Ovary (tissue), 9 donors: ENCODE measurements around the gene DRAXIN. TPM values are rescaled to one million over a fixed set of nuclear protein-coding genes. Genes with fewer than 3 reads are reported as not detected.

Experiments used
- DNase-seq, 5 donors: peaks; one replicate each; pipeline ENCODE4 v3.0.0-alpha.2; 2019 to 2020
- H3K27ac ChIP-seq, 2 donors: fragments of 200-600 bp; one replicate each; pipeline versions ENCODE4 v1.5.1 to v1.8.0; 2019 to 2022
- H3K27me3 ChIP-seq: fragments of 200-600 bp; one replicate; pipeline ENCODE4 v1.8.0; 2022
- H3K36me3 ChIP-seq: fragments of 200-600 bp; sonication (generic); one replicate; pipeline ENCODE4 v1.5.1; 2019
- H3K4me1 ChIP-seq: one replicate; pipeline ENCODE4 v1.8.1; 2013; ENCODE audit warnings: mild to moderate bottlenecking, moderate library complexity; ENCODE audit not compliant: insufficient read depth
- H3K4me3 ChIP-seq: fragments of 200-600 bp; sonication (generic); one replicate; pipeline ENCODE4 v1.5.1; 2017
- H3K9me3 ChIP-seq, 2 donors: fragments of 200-600 bp in 1 of 2; sonication (generic) in 1 of 2; one replicate each; pipeline versions ENCODE4 v1.5.1 to v1.8.1; 2013 to 2019; ENCODE audit warnings: mild to moderate bottlenecking in 1 of 2, moderate library complexity in 1 of 2
- CTCF ChIP-seq, 3 donors: fragments of 450-650 bp in 2 of 3; fragments of 200-600 bp in 1 of 3; IDR thresholded peaks; one replicate each; pipeline versions ENCODE4 v1.5.1 to v1.8.0; 2016 to 2022; ENCODE audit warnings: antibody characterized with exemption in 3 of 3, mild to moderate bottlenecking in 1 of 3
- EP300 ChIP-seq: sonication (generic); formaldehyde crosslinking; IDR thresholded peaks from one replicate; pipeline ENCODE4 v1.6.1; 2017; ENCODE audit warnings: antibody characterized with exemption
- POLR2A ChIP-seq: fragments of 450-650 bp; IDR thresholded peaks from one replicate; pipeline ENCODE4 v1.6.1; 2017; ENCODE audit warnings: antibody characterized with exemption, mild to moderate bottlenecking, moderate library complexity
- WGBS, 3 donors: extraction: QIAGEN DNeasy Blood & Tissue Kit in 1 of 3; methylation state at CpG; one replicate each; pipeline versions ENCODE4 v1.1.5 to v1.1.7; 2013 to 2017; 5-methylcytosine and 5-hydroxymethylcytosine counted together
- intact Hi-C, 4 donors: fragments of 100-400 bp; cut with DNase I; formaldehyde crosslinking; loops; one replicate each; pipeline versions ENCODE4 v1.11.0 to v1.15.1; 2022 to 2023
- polyA plus RNA-seq, 2 donors: library from polyadenylated mRNA; stranded (reverse); fragments of 200-250 nt in 1 of 2; fragments of 350-450 nt in 1 of 2; fragmentation: Illumina TruSeq in 1 of 2; extraction: RNeasy Lipid Tissue Mini Kit (QIAGEN cat#74804) in 1 of 2; gene quantifications; one replicate each; pipeline ENCODE4 v1.2.3, GENCODE V29; 2013 to 2014
- total RNA-seq, 7 donors: library from RNA; depleted of rRNA in 2 of 7; stranded (reverse); fragments of >200 nt in 2 of 7; fragmentation: NEBNext Ultra II Directional in 3 of 7; extraction: Animal tissue kit (Norgen Biotek cat#: 25700) in 3 of 7; gene quantifications; one replicate each; pipeline versions ENCODE4 v1.1.0 to v1.2.4, GENCODE V29; 2016 to 2023
- donor health status: DM: no; HTN: no; CAD: no; lungs with moderate emphysema.
- donor health status: DM: no; HTN: no; CAD: no.
- donor health status: Bipolar disorder and iron deficiency.
- donor health status: DM: yes; HTN: yes; CAD: no.
- donor health status: DM: no; HTN: no; CAD: no.
- donor health status: DM: yes; HTN: yes; CAD: no.

DRAXIN gene
- total and polyA plus RNA-seq, 9 donors, result under 0.01 to 0.33 (median 0.05) TPM; not detected in 2

GRCh38 chr1:11650331-11650991 lies 41.0 kb upstream of the DRAXIN start:
- Histone ChIP-seq H3K27ac (no peak overlapping the region), H3K27me3 (no peaks in the 10 kb centered on the region), H3K9me3 (no peaks in the 10 kb centered on the region), H3K4me1 (peaks cover 4% of the 10 kb centered on the region), H3K36me3 (no peaks in the 10 kb centered on the region), H3K4me3 (no peak overlapping the region)
- DNase-seq, result peak in 3 of 5 donors; percentile 50 to 67 (median 52)
- intact Hi-C loops, result loop anchor here in 2 of 4 donors (5.0 to 10.0 kb wide), 4 partner anchors 64 to 1373 kb away; no protein-coding TSS in a partner anchor
- TF ChIP-seq POLR2A (no peak), CTCF (IDR thresholded peaks at IDR 0.05) (peak in 2 of 3 donors; percentile 21 to 37)
- 6 to 11% (median 7%) methylated on average over 26 to 47 of the region's 47 CpGs for WGBS, 3 donors

- H3K9me3 ChIP-seq, result no peaks in the 10 kb centered on the region
- intact Hi-C loops, result loop anchor here in 2 of 4 donors (5.0 to 10.0 kb wide), 4 partner anchors 64 to 1374 kb away; no protein-coding TSS in a partner anchor
- H3K27ac ChIP-seq, result no peak overlapping the region
- DNase-seq, result no peak
- TF ChIP-seq EP300 (no peak), CTCF (IDR thresholded peaks at IDR 0.05) (no peak), POLR2A (no peak)
- whole genome bisulfite sequencing, 3 donors, result 85 to 89% (median 89%) methylated on average over 4 of the region's 4 CpGs
- H3K27me3 ChIP-seq, result no peaks in the 10 kb centered on the region
- peaks cover 6% of the 10 kb centered on the region for H3K4me1 ChIP-seq
- no peak overlapping the region for H3K4me3 ChIP-seq
- H3K36me3 ChIP-seq, result no peaks in the 10 kb centered on the region
Measured at GRCh38 chr1:11651017-11651416, 40.5 kb upstream of the DRAXIN start.

- Histone ChIP-seq H3K9me3 (no peaks in the 10 kb centered on the region), H3K36me3 (no peaks in the 10 kb centered on the region), H3K27me3 (no peaks in the 10 kb centered on the region), H3K4me3 (no peak overlapping the region), H3K27ac (no peak overlapping the region), H3K4me1 (peaks cover 6% of the 10 kb centered on the region)
- TF ChIP-seq POLR2A (no peak), EP300 (no peak), CTCF (IDR thresholded peaks at IDR 0.05) (no peak)
- intact Hi-C loops, result loop anchor here in 2 of 4 donors (5.0 to 10.0 kb wide), 4 partner anchors 63 to 1375 kb away; no protein-coding TSS in a partner anchor
- no peak for DNase-seq
- 80 to 87% (median 85%) methylated on average over 11 of the region's 11 CpGs for WGBS, 3 donors
Measured at GRCh38 chr1:11652203-11652780, 39.2 kb upstream of the DRAXIN start.

- H3K4me1 ChIP-seq, result peaks cover 6% of the 10 kb centered on the region
- peak overlapping the region in 1 of 2 donors; percentile 53 for H3K27ac ChIP-seq
- intact Hi-C loops, result loop anchor here in 2 of 4 donors (5.0 to 10.0 kb wide), 4 partner anchors 62 to 1376 kb away; no protein-coding TSS in a partner anchor
- H3K27me3 ChIP-seq, result no peaks in the 10 kb centered on the region
- H3K4me3 ChIP-seq, result no peak overlapping the region
- DNase-seq, result no peak
- TF ChIP-seq CTCF (IDR thresholded peaks at IDR 0.05) (no peak), EP300 (no peak), POLR2A (no peak)
- WGBS, 3 donors, result 66 to 75% (median 66%) methylated on average over 17 of the region's 17 CpGs
- H3K36me3 ChIP-seq, result no peaks in the 10 kb centered on the region
- H3K9me3 ChIP-seq, result no peaks in the 10 kb centered on the region
Measured at GRCh38 chr1:11653101-11653860, 38.2 kb upstream of the DRAXIN start.
